NCI-H748 (cell line): ENCODE data around the gene ZNF728.
"Not testable (repeated sequence)": the region's sequence is repeated elsewhere in the genome, so short reads cannot be mapped to it uniquely, and the experiment has no call there.

ENCODE experiments used
- DNase-seq: peaks from one replicate; lab custom pipeline; 2025; ENCODE audit not compliant: unreplicated experiment; lab: John Stamatoyannopoulos, UW

The ZNF728 gene

DNA sequence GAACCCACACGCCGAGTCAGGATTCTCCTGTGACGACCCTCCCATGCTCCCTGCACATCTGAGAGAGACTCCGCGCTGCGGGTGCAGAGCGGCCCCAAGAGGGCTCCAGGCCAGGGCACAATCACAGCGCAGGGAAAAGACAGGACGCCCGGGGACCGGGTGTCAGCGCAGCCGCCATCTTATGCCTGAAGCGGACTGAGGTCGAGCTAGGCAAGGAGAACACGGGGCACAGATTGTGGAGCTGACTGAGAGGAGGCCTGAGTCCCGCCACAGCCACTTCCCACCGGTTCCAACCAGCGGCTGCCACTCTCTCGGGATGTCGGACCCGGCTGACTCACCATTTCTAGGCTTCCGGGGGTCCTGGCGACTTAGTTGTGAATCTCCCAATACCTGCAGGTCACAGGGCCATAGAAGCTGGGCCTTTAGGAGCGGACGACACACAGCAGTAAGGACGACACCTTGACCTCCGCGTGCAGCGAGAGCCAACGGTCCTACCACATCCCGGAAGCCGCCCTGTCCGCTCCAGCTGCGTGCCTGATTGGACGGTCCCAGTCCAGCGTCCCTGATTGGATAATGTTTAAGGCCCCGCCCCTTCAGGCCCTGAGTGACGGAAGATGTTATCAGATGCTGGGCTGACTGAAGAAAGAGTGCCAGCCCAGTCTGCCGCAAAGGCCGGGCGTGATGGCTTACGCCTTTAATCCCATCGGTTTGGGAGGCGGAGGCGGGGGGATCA is at the start of gene ZNF728:
Gene ZNF728, minus strand, starts transcription at position 487 of the 733 bp plus-strand sequence. Its CDS starts 146 bp downstream, at position 341.
- peak; percentile 24 for DNase-seq

DNA sequence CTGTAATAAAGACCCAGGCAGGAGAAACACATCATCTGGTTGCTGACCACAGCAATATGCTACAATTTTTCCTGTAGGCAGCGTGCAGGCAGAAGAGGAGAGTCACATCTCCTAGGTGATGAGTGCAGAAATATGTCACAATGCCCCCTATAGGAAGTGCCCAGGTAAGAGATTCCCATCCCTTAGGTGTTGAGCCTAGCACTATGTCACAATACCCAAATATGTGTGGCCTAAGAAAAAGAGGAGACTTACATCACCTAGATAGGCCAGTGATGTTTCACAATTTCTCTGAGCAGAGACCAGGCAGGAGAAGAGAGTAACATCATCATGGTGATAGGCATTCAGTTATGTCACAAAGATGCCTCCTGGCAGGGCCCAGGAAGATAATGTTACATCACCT is 49.4 kb upstream of the ZNF728 start:
- no peak for DNase-seq

DNA sequence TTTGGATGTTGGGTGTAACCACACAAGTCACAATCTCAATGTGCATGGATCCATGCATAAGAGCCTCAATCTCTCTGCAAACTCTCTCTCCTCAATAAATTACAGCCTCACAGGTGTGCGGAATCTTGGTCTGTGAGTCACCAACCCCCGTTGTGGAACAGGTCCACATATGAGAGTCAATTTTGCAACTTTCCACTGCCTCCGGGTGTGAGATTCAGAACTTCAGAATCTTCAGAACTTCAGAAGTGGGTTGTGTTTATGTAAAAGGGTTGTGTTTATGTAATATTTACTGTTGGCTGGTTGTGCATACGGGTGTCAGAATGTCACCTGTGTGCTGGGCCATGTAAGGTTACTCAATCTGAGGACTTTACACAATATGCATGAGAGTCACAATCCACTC is 46.3 kb upstream of the ZNF728 start:
- DNase-seq: no peak

DNA sequence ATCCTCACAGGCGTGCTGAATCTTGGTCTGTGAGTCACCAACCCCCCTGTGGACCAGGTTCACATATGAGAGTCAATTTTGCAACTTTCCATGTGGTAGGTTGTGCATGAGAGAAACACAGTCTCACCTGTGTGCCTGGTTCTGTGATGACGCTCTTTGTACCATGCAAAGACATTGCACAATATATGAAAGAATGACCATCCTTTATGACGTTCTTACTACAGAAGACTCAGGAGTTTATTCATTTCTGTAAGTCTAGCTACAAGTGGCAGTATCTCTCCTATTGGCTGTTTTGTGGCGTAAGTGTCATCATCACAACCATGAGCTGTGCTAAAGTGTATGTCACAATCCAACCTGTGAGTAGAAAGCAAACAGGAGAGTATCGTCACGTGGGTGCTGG is 43.8 kb upstream of the ZNF728 start:
- DNase-seq: no peak

DNA sequence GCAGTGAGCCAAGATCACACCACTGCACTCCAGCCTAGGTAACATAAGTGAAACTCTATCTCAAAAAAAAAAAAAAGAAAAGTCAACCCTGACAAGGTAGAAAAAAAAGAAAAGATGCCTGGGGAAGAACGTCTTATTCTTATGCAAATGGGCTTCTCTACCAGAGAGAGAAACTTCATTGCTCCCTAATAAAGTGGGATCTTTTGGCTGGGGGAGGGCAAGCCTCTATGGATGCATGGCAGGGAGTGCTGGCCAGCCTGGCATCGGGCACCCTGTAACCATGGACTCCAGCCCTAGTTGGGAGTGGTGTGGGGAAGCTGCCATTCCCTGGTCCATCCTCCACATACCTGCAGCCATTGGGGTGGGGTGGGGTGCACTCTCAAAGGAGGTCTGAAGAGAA is 30.7 kb upstream of the ZNF728 start:
- DNase-seq: no peak

DNA sequence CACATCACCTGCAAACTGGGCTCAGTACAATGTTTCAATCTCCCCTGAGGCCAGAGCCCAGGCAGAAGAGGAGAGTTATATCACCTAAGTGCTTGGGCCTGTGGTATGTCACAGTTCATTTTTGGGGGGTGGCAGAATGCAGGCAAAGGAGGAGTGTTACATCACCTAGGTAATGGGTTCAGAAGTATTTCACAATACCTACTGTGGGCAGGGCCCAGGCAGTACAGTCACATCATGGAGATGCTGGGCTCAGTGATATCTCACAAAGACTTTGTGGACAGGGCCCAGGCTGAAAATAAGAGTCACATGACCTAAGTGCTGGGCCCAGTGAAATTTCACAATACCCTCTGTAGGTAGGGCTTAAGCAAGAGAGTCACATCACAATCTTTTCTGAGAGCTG is 12.7 kb upstream of the ZNF728 start:
- no peak for DNase-seq

DNA sequence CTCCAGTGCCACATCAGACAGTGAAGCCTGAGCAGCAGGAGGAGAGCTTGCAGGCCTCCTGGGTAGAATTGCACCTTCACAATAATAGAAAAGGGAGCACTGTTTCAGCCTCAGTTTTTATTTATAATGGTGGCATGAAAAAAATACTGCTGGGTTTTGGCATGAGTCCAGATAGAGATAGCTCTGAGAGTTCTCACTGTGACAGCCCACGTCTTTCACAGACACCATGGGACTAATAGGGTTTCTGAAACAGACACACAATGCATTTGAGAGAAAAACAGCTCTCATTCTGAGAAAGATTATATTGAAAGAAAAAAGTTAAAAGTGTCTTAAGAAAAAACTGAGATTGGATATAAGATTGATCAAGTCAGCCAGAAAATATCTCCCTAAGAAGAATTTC is 8.0 kb downstream of the ZNF728 start:
- not testable (repeated sequence) for DNase-seq

DNA sequence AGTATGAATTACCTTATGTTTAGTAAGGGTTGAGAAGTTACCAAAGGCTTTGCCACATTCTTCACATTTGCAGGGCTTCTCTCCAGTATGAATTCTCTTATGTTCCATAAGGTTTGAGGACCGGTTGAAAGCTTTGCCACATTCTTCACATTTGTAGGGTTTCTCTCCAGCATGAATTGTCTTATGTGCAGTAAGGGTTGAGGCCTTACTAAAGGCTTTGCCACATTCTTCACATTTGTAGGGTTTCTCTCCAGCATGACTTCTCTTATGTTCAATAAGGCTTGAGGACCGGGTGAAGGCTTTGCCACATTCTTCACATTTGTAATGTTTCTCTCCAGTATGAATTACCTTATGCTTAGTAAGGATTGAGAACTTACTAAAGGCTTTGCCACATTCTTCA is 26.7 kb downstream of the ZNF728 start:
- DNase-seq: no peak

DNA sequence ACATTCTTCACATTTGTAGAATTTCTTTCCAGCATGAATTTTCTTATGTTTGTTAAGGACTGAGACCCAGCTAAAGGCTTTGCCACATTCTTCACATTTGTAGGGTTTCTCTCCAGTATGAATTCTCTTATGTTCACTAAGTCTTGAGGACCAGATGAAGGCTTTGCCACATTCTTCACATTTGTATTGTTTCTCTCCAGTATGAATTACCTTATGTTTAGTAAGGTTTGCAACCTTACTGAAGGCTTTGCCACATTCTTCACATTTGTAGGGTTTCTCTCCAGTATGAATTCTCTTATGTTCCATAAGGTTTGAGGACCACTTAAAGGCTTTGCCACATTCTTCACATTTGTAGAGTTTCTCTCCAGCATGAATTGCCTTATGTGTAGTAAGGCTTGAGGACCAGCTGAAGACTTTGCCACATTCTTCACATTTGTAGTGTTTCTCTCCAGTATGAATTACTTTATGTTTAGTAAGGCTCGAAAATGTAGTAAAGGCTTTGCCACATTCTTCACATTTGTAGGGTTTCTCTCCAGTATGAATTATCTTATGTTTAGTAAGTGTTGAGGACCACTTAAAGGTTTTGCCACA is 27.3 kb downstream of the ZNF728 start:
- DNase-seq: not testable (repeated sequence)

DNA sequence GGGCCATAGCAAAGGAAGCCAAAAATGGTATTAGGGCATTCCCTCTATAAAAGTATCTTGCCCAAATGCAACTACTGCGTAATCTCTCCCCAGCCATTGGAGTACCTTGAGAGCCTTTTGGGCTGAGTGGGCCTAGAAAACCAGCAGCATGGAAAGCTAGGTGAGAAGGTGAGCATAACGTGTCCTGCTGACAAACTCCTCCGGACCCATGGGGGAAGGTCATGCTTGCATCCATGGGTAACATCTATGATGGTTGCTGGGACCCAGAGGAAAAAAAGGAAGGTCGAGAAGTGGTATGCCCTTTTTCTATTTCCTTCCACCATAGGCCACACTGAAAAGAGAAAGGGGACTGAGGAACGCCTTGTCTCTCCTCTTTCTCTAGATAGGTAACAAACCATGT is 57.4 kb downstream of the ZNF728 start:
- peak; percentile 41 for DNase-seq

DNA sequence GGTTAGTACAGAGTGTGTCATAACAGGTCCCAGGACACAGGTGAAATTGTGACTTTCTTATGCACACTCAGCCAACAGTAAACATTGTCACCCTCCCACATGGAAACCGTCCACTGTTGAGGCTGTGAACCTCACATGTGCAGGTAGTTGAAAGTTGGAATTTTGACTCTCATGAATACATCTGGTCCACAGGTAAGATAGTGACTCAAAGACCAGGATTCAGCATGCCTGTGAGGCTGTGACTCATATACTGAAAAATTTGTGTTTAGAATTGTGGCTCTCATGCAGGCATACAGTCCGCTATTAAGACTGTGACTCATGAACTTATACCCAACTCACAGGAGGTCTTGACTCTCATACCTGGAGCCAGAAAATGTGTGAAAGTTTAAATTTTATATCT is 67.8 kb downstream of the ZNF728 start:
- DNase-seq: no peak

DNA sequence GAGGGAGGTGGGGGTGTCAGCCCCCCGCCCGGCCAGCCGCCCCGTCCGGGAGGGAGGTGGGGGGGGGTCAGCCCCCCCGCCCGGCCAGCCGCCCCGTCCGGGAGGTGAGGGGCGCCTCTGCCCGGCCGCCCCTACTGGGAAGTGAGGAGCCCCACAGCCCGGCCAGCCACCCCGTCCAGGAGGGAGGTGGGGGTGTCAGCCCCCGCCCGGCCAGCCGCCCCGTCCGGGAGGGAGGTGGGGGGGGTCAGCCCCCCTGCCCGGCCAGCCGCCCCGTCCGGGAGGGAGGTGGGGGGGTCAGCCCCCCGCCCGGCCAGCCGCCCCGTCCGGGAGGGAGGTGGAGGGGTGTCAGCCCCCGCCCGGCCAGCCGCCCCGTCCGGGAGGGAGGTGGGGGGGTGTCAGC is 75.4 kb downstream of the ZNF728 start:
- not testable (repeated sequence) for DNase-seq

DNA sequence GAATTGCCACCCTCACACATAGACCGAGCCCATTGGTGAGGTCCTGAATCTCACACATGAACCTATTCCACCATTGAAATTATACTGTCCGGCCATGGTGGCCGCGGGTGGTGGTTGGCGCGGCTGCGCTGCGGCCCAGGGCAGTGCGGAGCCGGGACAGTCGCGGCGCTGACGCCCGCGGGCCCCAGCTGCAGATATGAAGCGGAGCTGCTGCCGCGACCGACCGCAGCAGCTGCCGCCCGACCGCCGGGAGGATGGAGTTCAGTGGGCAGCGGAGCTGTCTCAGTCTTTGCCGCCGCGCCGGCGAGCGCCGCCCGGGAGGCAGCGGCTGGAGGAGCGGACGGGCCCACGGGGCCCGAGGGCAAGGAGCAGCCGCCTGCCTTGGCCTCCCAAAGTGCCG is 77.8 kb downstream of the ZNF728 start:
- DNase-seq: not testable (repeated sequence)
